ENCODE results near the gene GAB1. TPM values are rescaled to one million over a fixed set of nuclear protein-coding genes. Genes with fewer than 3 reads are reported as not detected.

The GAB1 gene
- total RNA-seq, 1 experiment from 2014 or later: 46.9 TPM

DNA sequence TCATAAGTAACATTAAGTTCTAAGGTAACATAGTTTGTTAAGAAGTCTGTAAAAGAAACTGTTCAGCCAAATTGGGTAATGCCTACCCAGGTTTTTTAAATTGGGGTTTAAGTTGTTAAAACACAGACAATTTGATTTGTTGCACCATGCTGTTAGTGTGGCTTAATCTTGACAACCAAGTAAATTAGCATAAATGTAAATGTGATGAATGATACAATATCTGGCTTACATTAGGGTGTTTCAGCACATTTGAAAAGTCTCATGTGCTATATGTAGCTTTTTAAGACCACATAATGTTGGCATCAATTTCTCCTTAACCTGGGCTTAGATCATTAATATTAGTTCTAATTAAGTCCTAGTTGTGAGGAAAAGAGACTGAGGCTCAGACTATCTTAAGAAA is 104.4 kb downstream of the GAB1 start:
- ChIA-PET POLR2A (no interaction called here), CTCF (no interaction called here)
- H3K27me3 ChIP-seq (replicated peaks; ENCODE audit: control insufficient read depth, insufficient read depth, low read length): no peaks in the 10 kb centered on the region
- no peaks in the 10 kb centered on the region for H3K36me3 ChIP-seq (ENCODE audit: control insufficient read depth, insufficient read depth, low read length)
- H3K4me1 ChIP-seq: no peaks in the 10 kb centered on the region
- no peak for DNase-seq
- Mint-ChIP-seq H3K9me3 (ENCODE audit: unreplicated experiment) (no peaks in the 10 kb centered on the region), H3K27me3 (ENCODE audit: insufficient read depth, unreplicated experiment) (no peaks in the 10 kb centered on the region), H3K27ac (ENCODE audit: unreplicated experiment) (no peak overlapping the region), H3K4me3 (ENCODE audit: unreplicated experiment) (no peak overlapping the region), H3K4me1 (ENCODE audit: low read depth, unreplicated experiment) (peaks cover 12% of the 10 kb centered on the region), H3K36me3 (ENCODE audit: insufficient read depth, unreplicated experiment) (peaks cover 36% of the 10 kb centered on the region)
- TF ChIP-seq, protein P1, sequence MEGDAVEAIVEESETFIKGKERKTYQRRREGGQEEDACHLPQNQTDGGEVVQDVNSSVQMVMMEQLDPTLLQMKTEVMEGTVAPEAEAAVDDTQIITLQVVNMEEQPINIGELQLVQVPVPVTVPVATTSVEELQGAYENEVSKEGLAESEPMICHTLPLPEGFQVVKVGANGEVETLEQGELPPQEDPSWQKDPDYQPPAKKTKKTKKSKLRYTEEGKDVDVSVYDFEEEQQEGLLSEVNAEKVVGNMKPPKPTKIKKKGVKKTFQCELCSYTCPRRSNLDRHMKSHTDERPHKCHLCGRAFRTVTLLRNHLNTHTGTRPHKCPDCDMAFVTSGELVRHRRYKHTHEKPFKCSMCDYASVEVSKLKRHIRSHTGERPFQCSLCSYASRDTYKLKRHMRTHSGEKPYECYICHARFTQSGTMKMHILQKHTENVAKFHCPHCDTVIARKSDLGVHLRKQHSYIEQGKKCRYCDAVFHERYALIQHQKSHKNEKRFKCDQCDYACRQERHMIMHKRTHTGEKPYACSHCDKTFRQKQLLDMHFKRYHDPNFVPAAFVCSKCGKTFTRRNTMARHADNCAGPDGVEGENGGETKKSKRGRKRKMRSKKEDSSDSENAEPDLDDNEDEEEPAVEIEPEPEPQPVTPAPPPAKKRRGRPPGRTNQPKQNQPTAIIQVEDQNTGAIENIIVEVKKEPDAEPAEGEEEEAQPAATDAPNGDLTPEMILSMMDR (IDR thresholded peaks at IDR 0.05; ENCODE audit: insufficient read depth in 1 of 2, low read depth in 1 of 2, low read length in 1 of 2, severe bottlenecking in 1 of 2, unreplicated experiment in 1 of 2): no peak
- no peak overlapping the region for H3K4me3 ChIP-seq (ENCODE audit: low read depth, low read length)
- BruUV-seq (replicated peaks): no TSS peak
- intact Hi-C loops (cut with micrococcal nuclease; ENCODE audit: unreplicated experiment): no loop called here
- peaks cover 4% of the 10 kb centered on the region; the same call in 1 of the 2 replicates for H3K9me3 ChIP-seq

DNA sequence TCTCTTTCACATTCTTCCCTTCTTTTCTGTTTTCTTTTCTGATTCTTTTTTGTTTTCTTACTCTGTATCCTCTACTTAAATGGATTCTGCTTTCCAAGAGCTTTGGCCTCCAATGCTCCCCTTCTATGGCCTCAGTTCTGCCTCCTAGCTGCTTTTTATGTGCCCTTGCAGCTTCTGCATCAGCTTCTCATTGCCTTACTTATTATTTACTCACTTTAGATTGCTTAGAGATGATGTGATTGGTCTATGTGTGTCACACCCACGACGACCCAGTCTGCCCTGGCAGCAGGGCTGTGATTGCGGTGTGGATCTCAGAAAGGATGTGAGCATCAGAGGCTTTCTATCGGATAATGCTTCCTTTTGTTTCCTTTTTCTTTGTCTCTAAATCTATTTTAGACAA is 105.0 kb downstream of the GAB1 start:
- H3K27me3 Mint-ChIP-seq (ENCODE audit: insufficient read depth, unreplicated experiment): no peaks in the 10 kb centered on the region
- H3K4me1 Mint-ChIP-seq (ENCODE audit: low read depth, unreplicated experiment): peaks cover 10% of the 10 kb centered on the region
- peaks cover 4% of the 10 kb centered on the region; the same call in 1 of the 2 replicates for H3K9me3 ChIP-seq
- ChIA-PET POLR2A (no interaction called here), CTCF (no interaction called here)
- no peak overlapping the region for H3K4me3 Mint-ChIP-seq (ENCODE audit: unreplicated experiment)
- H3K36me3 ChIP-seq (ENCODE audit: control insufficient read depth, insufficient read depth, low read length): no peaks in the 10 kb centered on the region
- intact Hi-C loops (cut with micrococcal nuclease; ENCODE audit: unreplicated experiment): no loop called here
- no peak overlapping the region for H3K27ac Mint-ChIP-seq (ENCODE audit: unreplicated experiment)
- no peak for DNase-seq
- H3K4me3 ChIP-seq (ENCODE audit: low read depth, low read length): no peak overlapping the region
- H3K36me3 Mint-ChIP-seq (ENCODE audit: insufficient read depth, unreplicated experiment): peaks cover 33% of the 10 kb centered on the region
- no peaks in the 10 kb centered on the region for H3K27me3 ChIP-seq (replicated peaks; ENCODE audit: control insufficient read depth, insufficient read depth, low read length)
- no peaks in the 10 kb centered on the region for H3K4me1 ChIP-seq
- TF ChIP-seq, protein P1 (IDR thresholded peaks at IDR 0.05; ENCODE audit: insufficient read depth in 1 of 2, low read depth in 1 of 2, low read length in 1 of 2, severe bottlenecking in 1 of 2, unreplicated experiment in 1 of 2): no peak
- BruUV-seq (replicated peaks): no TSS peak
- H3K9me3 Mint-ChIP-seq (ENCODE audit: unreplicated experiment): no peaks in the 10 kb centered on the region

DNA sequence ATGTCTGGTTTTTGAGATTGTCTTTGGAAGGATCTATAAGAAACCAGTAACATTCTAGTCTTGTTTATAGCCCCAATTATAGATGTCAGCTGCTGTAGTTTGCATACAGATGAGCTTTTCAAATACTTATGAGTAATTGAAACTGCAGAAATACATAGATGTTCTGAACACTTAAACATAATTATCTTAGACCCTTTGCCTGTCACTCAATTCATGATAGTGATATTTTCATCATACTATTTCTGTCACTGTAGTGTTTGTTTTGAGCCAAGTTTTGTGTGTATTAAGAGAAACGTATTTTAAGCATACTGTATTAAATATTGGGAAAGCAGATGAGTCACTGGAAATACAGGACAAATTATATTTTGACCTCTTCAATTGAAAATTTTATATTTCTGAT is 107.1 kb downstream of the GAB1 start:
- ChIA-PET POLR2A (no interaction called here), CTCF (no interaction called here)
- H3K4me1 Mint-ChIP-seq (ENCODE audit: low read depth, unreplicated experiment): no peaks in the 10 kb centered on the region
- Histone ChIP-seq H3K27me3 (replicated peaks; ENCODE audit: control insufficient read depth, insufficient read depth, low read length) (no peaks in the 10 kb centered on the region), H3K9me3 (peaks cover 4% of the 10 kb centered on the region; the same call in 1 of the 2 replicates), H3K36me3 (ENCODE audit: control insufficient read depth, insufficient read depth, low read length) (no peaks in the 10 kb centered on the region), H3K4me1 (no peaks in the 10 kb centered on the region), H3K4me3 (ENCODE audit: low read depth, low read length) (no peak overlapping the region)
- no TSS peak for BruUV-seq (replicated peaks)
- no peak overlapping the region for H3K4me3 Mint-ChIP-seq (ENCODE audit: unreplicated experiment)
- TF ChIP-seq, protein P1 (IDR thresholded peaks at IDR 0.05; ENCODE audit: insufficient read depth in 1 of 2, low read depth in 1 of 2, low read length in 1 of 2, severe bottlenecking in 1 of 2, unreplicated experiment in 1 of 2): no peak
- intact Hi-C loops (cut with micrococcal nuclease; ENCODE audit: unreplicated experiment): no loop called here
- H3K36me3 Mint-ChIP-seq (ENCODE audit: insufficient read depth, unreplicated experiment): peaks cover 20% of the 10 kb centered on the region
- no peaks in the 10 kb centered on the region for H3K27me3 Mint-ChIP-seq (ENCODE audit: insufficient read depth, unreplicated experiment)
- no peak for DNase-seq
- H3K9me3 Mint-ChIP-seq (ENCODE audit: unreplicated experiment): no peaks in the 10 kb centered on the region
- no peak overlapping the region for H3K27ac Mint-ChIP-seq (ENCODE audit: unreplicated experiment)
